OCI-LY3 (cell line): ENCODE data around the gene CFD.

Experiments
- H2AFZ ChIP-seq: fragments of 200-600, 300-600 bp; shearing (Covaris generic); 2 replicates; pipeline ENCODE4 v1.6.0; 2014; ENCODE audit warnings: antibody characterized with exemption, low read depth, low read length
- H3K27ac ChIP-seq: fragments of 200-600, 300-600 bp; sonication (generic); 2 replicates; pipeline ENCODE4 v1.5.1; 2014; ENCODE audit warnings: mild to moderate bottlenecking, low read length, moderate library complexity, mixed read lengths
- H3K27me3 ChIP-seq: fragments of 200-600, 300-600 bp; sonication (generic); 2 replicates; pipeline ENCODE4 v1.6.1; 2014; ENCODE audit warnings: low read depth, low read length, mixed read lengths
- H3K36me3 ChIP-seq: fragments of 200-600, 300-600 bp; sonication (generic); replicated peaks from 2 replicates; pipeline ENCODE3; 2014; ENCODE audit warnings: low read depth, low read length, mixed read lengths
- H3K4me1 ChIP-seq: fragments of 300-600, 200-600 bp; sonication (generic); 2 replicates; pipeline ENCODE4 v1.6.1; 2014; ENCODE audit warnings: low read length, mixed read lengths
- H3K4me2 ChIP-seq: fragments of 200-600, 300-600 bp; sonication (generic); 2 replicates; pipeline ENCODE4 v1.6.1; 2014; ENCODE audit warnings: low read length, mixed read lengths
- H3K4me3 ChIP-seq: fragments of 300-600, 200-600 bp; sonication (generic); 2 replicates; pipeline ENCODE4 v1.5.1; 2014; ENCODE audit warnings: antibody characterized with exemption, mild to moderate bottlenecking, low read length, moderate library complexity
- H3K79me2 ChIP-seq: fragments of 300-600, 200-600 bp; shearing (Covaris generic); 2 replicates; pipeline ENCODE4 v1.6.1; 2014; ENCODE audit warnings: mild to moderate bottlenecking, low read length, mixed read lengths
- H3K9ac ChIP-seq: fragments of 300-600, 200-600 bp; shearing (Covaris generic); 2 replicates; pipeline ENCODE4 v1.6.0; 2014; ENCODE audit warnings: mild to moderate bottlenecking, low read length, moderate library complexity
- H3K9me3 ChIP-seq: fragments of 200-600, 300-600 bp; shearing (Covaris generic); 2 replicates; pipeline ENCODE4 v1.6.1; 2014; ENCODE audit warnings: low read length, mixed read lengths; ENCODE audit not compliant: insufficient read depth
- H4K20me1 ChIP-seq: fragments of 200-600, 300-600 bp; sonication (generic); 2 replicates; pipeline ENCODE4 v1.6.1; 2016; ENCODE audit warnings: low read length, mixed read lengths; ENCODE audit not compliant: insufficient read depth
- EZH2phosphoT487 ChIP-seq: fragments of 200-600 bp; shearing (Covaris generic); IDR thresholded peaks from 2 replicates; pipeline ENCODE4 v1.6.1; 2018; ENCODE audit warnings: antibody characterized with exemption, mixed run types, low read depth
- TF ChIP-seq, protein P1 (sequence below): fragments of 200-600, 300-600 bp; sonication (generic); IDR thresholded peaks from 2 replicates; pipeline ENCODE4 v1.5.1; 2014; ENCODE audit warnings: antibody characterized with exemption, low read length, low read depth

CFD gene

GRCh38 chr19:900302-901111, 41.0 kb downstream of the CFD start:
- Histone ChIP-seq H4K20me1 (peaks cover 60% of the 10 kb centered on the region), H2AFZ (no peak overlapping the region), H3K9me3 (no peaks in the 10 kb centered on the region), H3K36me3 (peaks cover 54% of the 10 kb centered on the region), H3K4me1 (peaks cover under 1% of the 10 kb centered on the region; the same call in 1 of the 2 replicates), H3K27ac (no peak overlapping the region), H3K4me3 (no peak overlapping the region), H3K4me2 (no peak overlapping the region), H3K9ac (no peak overlapping the region), H3K27me3 (no peaks in the 10 kb centered on the region), H3K79me2 (peaks cover 40% of the 10 kb centered on the region)
- TF ChIP-seq, protein P1, sequence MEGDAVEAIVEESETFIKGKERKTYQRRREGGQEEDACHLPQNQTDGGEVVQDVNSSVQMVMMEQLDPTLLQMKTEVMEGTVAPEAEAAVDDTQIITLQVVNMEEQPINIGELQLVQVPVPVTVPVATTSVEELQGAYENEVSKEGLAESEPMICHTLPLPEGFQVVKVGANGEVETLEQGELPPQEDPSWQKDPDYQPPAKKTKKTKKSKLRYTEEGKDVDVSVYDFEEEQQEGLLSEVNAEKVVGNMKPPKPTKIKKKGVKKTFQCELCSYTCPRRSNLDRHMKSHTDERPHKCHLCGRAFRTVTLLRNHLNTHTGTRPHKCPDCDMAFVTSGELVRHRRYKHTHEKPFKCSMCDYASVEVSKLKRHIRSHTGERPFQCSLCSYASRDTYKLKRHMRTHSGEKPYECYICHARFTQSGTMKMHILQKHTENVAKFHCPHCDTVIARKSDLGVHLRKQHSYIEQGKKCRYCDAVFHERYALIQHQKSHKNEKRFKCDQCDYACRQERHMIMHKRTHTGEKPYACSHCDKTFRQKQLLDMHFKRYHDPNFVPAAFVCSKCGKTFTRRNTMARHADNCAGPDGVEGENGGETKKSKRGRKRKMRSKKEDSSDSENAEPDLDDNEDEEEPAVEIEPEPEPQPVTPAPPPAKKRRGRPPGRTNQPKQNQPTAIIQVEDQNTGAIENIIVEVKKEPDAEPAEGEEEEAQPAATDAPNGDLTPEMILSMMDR = no peak

- H3K4me2 ChIP-seq = no peak overlapping the region
Measured at GRCh38 chr19:901216-902092, 42.0 kb downstream of the CFD start.

DNA sequence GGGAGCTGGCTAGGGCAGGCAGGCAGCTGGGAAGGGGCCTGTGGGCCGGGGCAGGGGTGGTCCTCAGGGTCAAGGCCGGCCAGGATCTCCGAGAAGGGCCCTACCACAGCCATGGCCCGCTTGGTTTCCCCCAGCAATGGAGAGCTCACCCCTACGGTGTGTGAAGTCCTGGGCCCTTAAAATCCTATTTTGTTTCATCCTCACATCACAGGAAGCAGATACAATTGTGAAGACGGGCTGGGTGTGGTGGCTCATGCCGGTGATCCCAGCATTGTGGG, 42.6 kb downstream of the CFD start:
- no peaks in the 10 kb centered on the region for H3K27me3 ChIP-seq
- peaks cover 60% of the 10 kb centered on the region for H4K20me1 ChIP-seq
- no peaks in the 10 kb centered on the region for H3K9me3 ChIP-seq
- H3K79me2 ChIP-seq = peaks cover 55% of the 10 kb centered on the region
- H3K27ac ChIP-seq = no peak overlapping the region
- H3K4me1 ChIP-seq = peaks cover 15% of the 10 kb centered on the region
- no peak for TF ChIP-seq EZH2phosphoT487
- TF ChIP-seq, protein P1 = no peak
- no peak overlapping the region for H3K4me2 ChIP-seq
- no peak overlapping the region for H3K9ac ChIP-seq
- H2AFZ ChIP-seq = no peak overlapping the region
- peaks cover 56% of the 10 kb centered on the region for H3K36me3 ChIP-seq
- H3K4me3 ChIP-seq = no peak overlapping the region

More at GRCh38 chr19:901216-902092, 42.0 kb downstream of the CFD start:
- H3K27ac ChIP-seq = no peak overlapping the region
- H4K20me1 ChIP-seq = peaks cover 60% of the 10 kb centered on the region
- peaks cover 10% of the 10 kb centered on the region for H3K4me1 ChIP-seq
- no peak for TF ChIP-seq EZH2phosphoT487
- TF ChIP-seq, protein P1 = no peak
- H3K79me2 ChIP-seq = peaks cover 50% of the 10 kb centered on the region
- H3K9ac ChIP-seq = no peak overlapping the region
- H3K9me3 ChIP-seq = no peaks in the 10 kb centered on the region
- H3K27me3 ChIP-seq = no peaks in the 10 kb centered on the region
- H3K36me3 ChIP-seq = peaks cover 56% of the 10 kb centered on the region
- H3K4me3 ChIP-seq = no peak overlapping the region
- no peak overlapping the region for H2AFZ ChIP-seq

DNA sequence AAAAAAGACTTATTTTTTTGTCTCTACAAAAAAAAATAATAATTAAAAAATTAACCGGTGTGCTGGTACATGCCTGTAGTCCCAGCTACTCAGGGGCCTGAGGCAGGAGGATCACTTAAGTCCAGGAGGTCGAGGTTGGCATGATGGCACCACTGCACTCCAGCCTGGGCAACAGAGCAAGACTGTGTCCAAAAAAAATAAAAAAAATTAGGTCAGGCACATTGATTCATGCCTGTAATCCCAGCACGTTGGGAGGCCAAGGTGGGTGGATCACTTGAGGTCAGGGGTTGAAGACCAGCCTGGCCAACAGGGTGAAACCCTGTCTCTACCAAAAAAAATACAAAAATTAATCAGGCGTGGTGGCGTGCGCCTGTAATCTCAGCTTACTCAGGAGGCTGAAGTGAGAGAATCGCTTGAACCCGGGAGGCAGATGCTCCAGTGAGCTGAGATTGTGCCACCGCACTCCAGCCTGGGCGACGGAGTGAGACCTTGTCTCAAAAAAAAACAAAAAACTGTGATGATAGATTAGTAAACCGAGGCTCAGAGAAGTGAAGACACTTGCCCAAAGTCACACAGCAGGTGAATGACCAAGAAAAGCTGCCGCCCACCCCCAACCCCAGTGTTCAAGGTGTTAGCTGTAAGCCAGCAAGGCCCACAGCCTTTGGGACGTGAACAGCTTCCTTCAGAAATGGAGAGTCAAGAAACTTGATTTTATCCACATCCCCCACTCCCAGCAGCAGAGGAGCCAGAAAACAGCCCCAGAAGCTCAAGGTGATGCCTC, 43.2 kb downstream of the CFD start:
- Histone ChIP-seq H3K27ac (no peak overlapping the region), H3K4me2 (no peak overlapping the region), H2AFZ (no peak overlapping the region), H3K9ac (no peak overlapping the region), H3K36me3 (peaks cover 52% of the 10 kb centered on the region), H3K4me1 (peaks cover 21% of the 10 kb centered on the region), H3K9me3 (no peaks in the 10 kb centered on the region), H3K4me3 (no peak overlapping the region), H3K27me3 (no peaks in the 10 kb centered on the region), H4K20me1 (peaks cover 60% of the 10 kb centered on the region), H3K79me2 (peaks cover 61% of the 10 kb centered on the region)
- no peak for TF ChIP-seq EZH2phosphoT487
- TF ChIP-seq, protein P1 = no peak
